ENCODE measurements around the gene TEDDM1.

TEDDM1 gene

GRCh38 chr1:182376936-182377574 is 23.4 kb downstream of the TEDDM1 start:
- no peak overlapping the region for H3K27ac ChIP-seq
- TF ChIP-seq, protein P1, sequence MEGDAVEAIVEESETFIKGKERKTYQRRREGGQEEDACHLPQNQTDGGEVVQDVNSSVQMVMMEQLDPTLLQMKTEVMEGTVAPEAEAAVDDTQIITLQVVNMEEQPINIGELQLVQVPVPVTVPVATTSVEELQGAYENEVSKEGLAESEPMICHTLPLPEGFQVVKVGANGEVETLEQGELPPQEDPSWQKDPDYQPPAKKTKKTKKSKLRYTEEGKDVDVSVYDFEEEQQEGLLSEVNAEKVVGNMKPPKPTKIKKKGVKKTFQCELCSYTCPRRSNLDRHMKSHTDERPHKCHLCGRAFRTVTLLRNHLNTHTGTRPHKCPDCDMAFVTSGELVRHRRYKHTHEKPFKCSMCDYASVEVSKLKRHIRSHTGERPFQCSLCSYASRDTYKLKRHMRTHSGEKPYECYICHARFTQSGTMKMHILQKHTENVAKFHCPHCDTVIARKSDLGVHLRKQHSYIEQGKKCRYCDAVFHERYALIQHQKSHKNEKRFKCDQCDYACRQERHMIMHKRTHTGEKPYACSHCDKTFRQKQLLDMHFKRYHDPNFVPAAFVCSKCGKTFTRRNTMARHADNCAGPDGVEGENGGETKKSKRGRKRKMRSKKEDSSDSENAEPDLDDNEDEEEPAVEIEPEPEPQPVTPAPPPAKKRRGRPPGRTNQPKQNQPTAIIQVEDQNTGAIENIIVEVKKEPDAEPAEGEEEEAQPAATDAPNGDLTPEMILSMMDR (IDR thresholded peaks at IDR 0.05), result no peak
- no peak for TF ChIP-seq ZFX (IDR thresholded peaks at IDR 0.05; ENCODE audit: borderline replicate concordance)

- H3K27ac ChIP-seq, result no peak overlapping the region
- no peak for TF ChIP-seq ZFX (IDR thresholded peaks at IDR 0.05; ENCODE audit: borderline replicate concordance)
- TF ChIP-seq, protein P1 (IDR thresholded peaks at IDR 0.05), result no peak
These were observed 26.2 kb downstream of the TEDDM1 start for GRCh38 chr1:182374101-182374834.

DNA sequence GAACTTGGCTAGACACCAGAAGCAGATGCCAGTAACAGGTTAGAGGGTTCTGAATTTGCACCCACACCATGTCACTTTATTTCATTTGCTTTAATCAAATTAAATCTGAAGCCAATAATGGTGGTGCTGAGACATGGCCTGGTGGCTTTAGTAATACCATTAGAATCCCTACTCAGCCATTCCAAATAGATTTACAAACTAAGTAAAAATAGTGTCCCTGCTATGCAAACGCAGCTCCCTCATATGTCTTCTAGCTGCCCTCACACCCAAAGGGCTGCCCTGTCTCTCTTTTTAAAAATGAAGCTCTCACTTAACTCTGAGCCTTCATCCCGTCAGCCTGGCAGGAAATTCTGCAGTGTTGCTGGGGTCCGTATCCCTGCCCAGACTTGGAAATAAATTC is 29.9 kb downstream of the TEDDM1 start:
- no peak for TF ChIP-seq ZFX (IDR thresholded peaks at IDR 0.05; ENCODE audit: borderline replicate concordance)
- TF ChIP-seq, protein P1 (IDR thresholded peaks at IDR 0.05), result no peak
- H3K27ac ChIP-seq, result no peak overlapping the region

DNA sequence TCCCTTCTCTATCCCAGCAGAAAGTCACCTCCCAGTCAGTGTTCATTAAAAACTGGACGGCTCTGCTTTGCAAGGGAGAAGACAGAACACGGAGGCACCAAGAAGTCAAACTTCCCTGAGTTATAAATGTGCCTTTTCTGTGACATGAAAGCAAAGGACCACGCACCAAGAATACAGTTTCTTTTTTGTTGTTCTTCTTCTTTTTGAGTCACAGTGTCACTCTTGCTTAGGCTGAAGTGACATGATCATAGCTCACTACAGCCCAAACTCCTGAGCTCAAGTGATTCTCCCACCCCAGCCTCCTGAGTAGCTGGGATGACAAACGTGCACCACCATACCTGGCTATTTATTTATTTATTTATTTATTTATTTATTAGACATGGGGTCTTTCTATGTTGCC is 31.6 kb downstream of the TEDDM1 start:
- no peak for TF ChIP-seq ZFX (IDR thresholded peaks at IDR 0.05; ENCODE audit: borderline replicate concordance)
- TF ChIP-seq, protein P1 (IDR thresholded peaks at IDR 0.05), result no peak
- H3K27ac ChIP-seq, result no peak overlapping the region

- H3K27ac ChIP-seq, result no peak overlapping the region
- no peak for TF ChIP-seq ZFX (IDR thresholded peaks at IDR 0.05; ENCODE audit: borderline replicate concordance)
These were observed 32.1 kb downstream of the TEDDM1 start for GRCh38 chr1:182368358-182368757.

GRCh38 chr1:182367926-182368325 is 32.5 kb downstream of the TEDDM1 start:
- no peak overlapping the region for H3K27ac ChIP-seq
- no peak for TF ChIP-seq ZFX (IDR thresholded peaks at IDR 0.05; ENCODE audit: borderline replicate concordance)
- TF ChIP-seq, protein P1 (IDR thresholded peaks at IDR 0.05), result no peak

GRCh38 chr1:182366596-182366995 is 33.9 kb downstream of the TEDDM1 start:
- no peak overlapping the region for H3K27ac ChIP-seq
- no peak for TF ChIP-seq ZFX (IDR thresholded peaks at IDR 0.05; ENCODE audit: borderline replicate concordance)
- TF ChIP-seq, protein P1 (IDR thresholded peaks at IDR 0.05), result no peak

Data from 22Rv1 (cell line).